ENCODE measurements around the gene PHF23. TPM values are rescaled to one million over a fixed set of nuclear protein-coding genes. Genes with fewer than 3 reads are reported as not detected.
A peak's percentile ranks its signal among the peaks of the same experiment; 100 is the strongest.

PHF23 gene
- polyA plus RNA-seq, 1 donor, result 45.4 TPM

GRCh38 chr17:7280519-7281073, 41.3 kb upstream of the PHF23 start:
- H3K27ac ChIP-seq (ENCODE audit: low read length), result peak overlapping the region; percentile 10
- peaks cover 4% of the 10 kb centered on the region for H3K9me3 ChIP-seq (ENCODE audit: control insufficient read depth, low read depth, low read length)
- peaks cover 34% of the 10 kb centered on the region for H3K4me1 ChIP-seq (ENCODE audit: control insufficient read depth, insufficient read depth, low read length)
- WGBS (ENCODE audit: insufficient coverage, low lambda C conversion rate), result no CpG with 5 or more reads among the region's 29 CpGs
- peaks cover 16% of the 10 kb centered on the region for H3K27me3 ChIP-seq (ENCODE audit: control insufficient read depth, insufficient read depth, low read length)
- H3K36me3 ChIP-seq (ENCODE audit: control insufficient read depth, insufficient read depth, low read length), result no peaks in the 10 kb centered on the region
- H3K4me3 ChIP-seq (ENCODE audit: low read length), result peak overlapping the region; percentile 46
- peak; percentile 68 to 81 for DNase-seq

- peak overlapping the region; percentile 49 for H3K27ac ChIP-seq (ENCODE audit: low read length)
- DNase-seq, result peak; percentile 61 to 85
These were observed 40.2 kb upstream of the PHF23 start for GRCh38 chr17:7279448-7279847.

DNA sequence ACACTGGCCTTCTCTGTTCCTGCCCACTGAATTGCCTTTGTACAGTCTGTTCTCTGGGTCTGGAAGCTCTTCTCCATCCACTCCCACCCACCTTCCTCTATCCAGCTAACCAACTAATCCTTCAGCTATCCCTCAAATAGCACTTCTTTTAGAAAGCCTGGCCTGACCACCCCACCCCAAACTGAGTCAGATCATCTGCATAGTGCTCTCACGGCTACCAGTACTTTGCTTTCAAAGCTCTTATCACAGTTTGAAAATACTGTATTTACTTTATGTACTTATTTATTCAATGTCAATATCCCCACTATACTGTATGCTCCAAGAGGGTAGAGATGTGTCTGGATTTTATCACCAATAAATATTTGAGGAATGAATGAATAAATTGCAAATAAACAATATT, 27.5 kb upstream of the PHF23 start:
- DNase-seq, result no peak
- H3K27ac ChIP-seq (ENCODE audit: low read length), result no peak overlapping the region
- H3K4me1 ChIP-seq (ENCODE audit: control insufficient read depth, insufficient read depth, low read length), result peaks cover 15% of the 10 kb centered on the region
- H3K27me3 ChIP-seq (ENCODE audit: control insufficient read depth, insufficient read depth, low read length), result peaks cover 20% of the 10 kb centered on the region
- WGBS (ENCODE audit: insufficient coverage, low lambda C conversion rate), result 20% methylated on average over 1 of the region's 1 CpG
- H3K9me3 ChIP-seq (ENCODE audit: control insufficient read depth, low read depth, low read length), result no peaks in the 10 kb centered on the region
- H3K4me3 ChIP-seq (ENCODE audit: low read length), result no peak overlapping the region
- H3K36me3 ChIP-seq (ENCODE audit: control insufficient read depth, insufficient read depth, low read length), result no peaks in the 10 kb centered on the region

More at GRCh38 chr17:7279448-7279847, 40.2 kb upstream of the PHF23 start:
- Histone ChIP-seq H3K9me3 (ENCODE audit: control insufficient read depth, low read depth, low read length) (peaks cover 4% of the 10 kb centered on the region), H3K4me3 (ENCODE audit: low read length) (no peak overlapping the region), H3K4me1 (ENCODE audit: control insufficient read depth, insufficient read depth, low read length) (peaks cover 34% of the 10 kb centered on the region), H3K27me3 (ENCODE audit: control insufficient read depth, insufficient read depth, low read length) (peaks cover 16% of the 10 kb centered on the region), H3K36me3 (ENCODE audit: control insufficient read depth, insufficient read depth, low read length) (no peaks in the 10 kb centered on the region)
- WGBS (ENCODE audit: insufficient coverage, low lambda C conversion rate), result 20% methylated on average over 1 of the region's 8 CpGs

GRCh38 chr17:7263801-7264078, 24.5 kb upstream of the PHF23 start:
- Histone ChIP-seq H3K36me3 (ENCODE audit: control insufficient read depth, insufficient read depth, low read length) (peaks cover 13% of the 10 kb centered on the region), H3K4me3 (ENCODE audit: low read length) (peak overlapping the region; percentile 99), H3K9me3 (ENCODE audit: control insufficient read depth, low read depth, low read length) (no peaks in the 10 kb centered on the region), H3K4me1 (ENCODE audit: control insufficient read depth, insufficient read depth, low read length) (peaks cover 24% of the 10 kb centered on the region), H3K27ac (ENCODE audit: low read length) (peak overlapping the region; percentile 97), H3K27me3 (ENCODE audit: control insufficient read depth, insufficient read depth, low read length) (peaks cover 28% of the 10 kb centered on the region)
- 0% methylated on average over 1 of the region's 4 CpGs for WGBS (ENCODE audit: insufficient coverage, low lambda C conversion rate)
- peak; percentile 27 to 74 for DNase-seq

DNA sequence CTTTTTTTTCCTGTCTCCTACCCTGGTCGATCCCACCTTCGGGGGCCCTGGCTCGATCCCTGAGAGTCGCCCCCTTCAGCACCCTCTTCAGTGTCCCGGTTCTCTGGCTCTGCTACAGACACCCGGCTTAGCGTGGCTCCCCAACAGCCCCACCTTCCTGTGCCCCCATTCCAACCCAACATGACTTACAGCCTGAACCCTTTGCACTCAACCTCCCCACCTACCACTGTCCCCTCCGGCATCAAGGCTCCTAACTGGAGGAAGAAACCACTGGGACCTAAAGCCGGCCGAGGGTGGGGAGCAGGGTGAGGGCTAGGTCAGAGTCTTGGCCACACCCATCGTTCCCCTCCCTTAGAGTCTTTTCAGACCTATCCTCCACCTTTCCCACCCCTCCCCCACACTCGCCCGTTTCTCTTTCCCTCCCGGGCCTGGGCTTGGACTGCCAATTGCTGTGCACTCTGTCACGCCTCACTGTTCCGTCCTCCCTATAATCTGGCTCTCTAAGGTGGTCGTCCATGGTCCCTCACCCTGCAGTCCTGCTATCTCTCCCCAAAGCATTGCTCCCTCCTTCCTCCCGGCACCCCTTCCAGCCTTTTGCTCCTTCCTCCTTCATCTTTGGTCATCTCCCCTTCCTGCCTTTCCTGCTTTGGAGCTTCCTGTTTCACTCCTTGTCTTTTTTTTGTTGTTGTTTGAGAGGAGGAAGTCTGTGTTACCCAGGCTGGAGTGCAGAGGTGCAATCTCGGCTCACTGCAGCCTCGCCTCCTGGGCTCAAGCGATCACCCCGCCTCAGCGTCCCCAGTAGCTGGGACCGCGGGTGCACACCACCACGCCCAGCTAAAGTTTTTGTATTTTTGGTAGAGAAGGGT, 23.9 kb upstream of the PHF23 start:
- WGBS (ENCODE audit: insufficient coverage, low lambda C conversion rate), result 0% methylated on average over 2 of the region's 26 CpGs
- Histone ChIP-seq H3K9me3 (ENCODE audit: control insufficient read depth, low read depth, low read length) (no peaks in the 10 kb centered on the region), H3K27ac (ENCODE audit: low read length) (peak overlapping the region; percentile 97), H3K27me3 (ENCODE audit: control insufficient read depth, insufficient read depth, low read length) (peaks cover 28% of the 10 kb centered on the region), H3K4me3 (ENCODE audit: low read length) (peak overlapping the region; percentile 99), H3K36me3 (ENCODE audit: control insufficient read depth, insufficient read depth, low read length) (peaks cover 13% of the 10 kb centered on the region), H3K4me1 (ENCODE audit: control insufficient read depth, insufficient read depth, low read length) (peaks cover 29% of the 10 kb centered on the region)
- DNase-seq, result peak; percentile 84 to 93

DNA sequence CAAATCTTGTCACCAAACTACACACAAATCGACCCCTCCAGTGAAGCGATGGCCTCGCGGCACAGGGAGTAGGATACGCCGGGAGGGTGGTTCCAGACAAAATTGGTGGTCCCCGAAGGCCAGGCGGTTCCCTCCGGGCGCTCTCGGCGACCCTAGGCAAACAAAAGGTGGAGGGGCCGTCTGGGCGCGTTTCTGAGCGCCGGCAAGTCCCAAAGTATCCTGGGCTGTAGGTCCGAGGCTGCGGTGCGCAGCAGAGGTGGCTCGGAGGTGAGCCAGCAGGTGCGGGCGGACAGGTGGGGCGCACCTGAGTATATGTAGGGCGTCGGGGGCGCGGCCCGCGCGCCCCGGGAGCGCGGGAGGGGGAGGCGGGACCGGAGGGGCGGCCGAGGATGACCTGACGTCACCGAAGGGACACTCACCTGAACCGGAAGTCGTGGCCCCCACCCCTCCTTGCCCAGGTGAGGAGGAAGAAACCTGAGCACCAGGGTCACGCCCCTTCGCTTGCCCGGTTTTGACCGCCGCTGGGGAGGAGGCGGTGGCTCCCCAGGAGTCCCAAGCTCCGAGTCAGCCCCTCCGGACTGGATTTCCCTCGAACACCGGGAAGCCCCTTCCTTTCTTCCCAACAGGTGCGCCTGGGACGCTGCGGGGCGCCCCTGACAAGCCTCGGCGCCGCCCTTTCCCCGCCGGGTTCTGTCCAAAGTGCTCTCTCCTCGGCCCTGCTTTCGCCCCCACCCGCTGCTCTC, 23.1 kb upstream of the PHF23 start, which contains the start of gene CLDN7:
Gene CLDN7 (minus strand): TSS at position 287 of the 743 bp plus-strand sequence. CDS start 435 bp downstream, outside the sequence.
- no peaks in the 10 kb centered on the region for H3K9me3 ChIP-seq (ENCODE audit: control insufficient read depth, low read depth, low read length)

GRCh38 chr17:7261379-7262191, 22.3 kb upstream of the PHF23 start:
- DNase-seq, result peak in 1 of 2 donors; percentile 51
- H3K9me3 ChIP-seq (ENCODE audit: control insufficient read depth, low read depth, low read length), result no peaks in the 10 kb centered on the region
- peaks cover 28% of the 10 kb centered on the region for H3K27me3 ChIP-seq (ENCODE audit: control insufficient read depth, insufficient read depth, low read length)
- peaks cover 44% of the 10 kb centered on the region for H3K4me1 ChIP-seq (ENCODE audit: control insufficient read depth, insufficient read depth, low read length)
- H3K36me3 ChIP-seq (ENCODE audit: control insufficient read depth, insufficient read depth, low read length), result peaks cover 25% of the 10 kb centered on the region
- H3K4me3 ChIP-seq (ENCODE audit: low read length), result peak overlapping the region; percentile 99
- no CpG with 5 or more reads among the region's 71 CpGs for WGBS (ENCODE audit: insufficient coverage, low lambda C conversion rate)
- H3K27ac ChIP-seq (ENCODE audit: low read length), result peak overlapping the region; percentile 98

More for the DNA sequence above, 23.1 kb upstream of the PHF23 start, which contains the start of gene CLDN7:
- peaks cover 28% of the 10 kb centered on the region for H3K27me3 ChIP-seq (ENCODE audit: control insufficient read depth, insufficient read depth, low read length)
- WGBS (ENCODE audit: insufficient coverage, low lambda C conversion rate), result no CpG with 5 or more reads among the region's 64 CpGs
- peaks cover 18% of the 10 kb centered on the region for H3K36me3 ChIP-seq (ENCODE audit: control insufficient read depth, insufficient read depth, low read length)
- peaks cover 37% of the 10 kb centered on the region for H3K4me1 ChIP-seq (ENCODE audit: control insufficient read depth, insufficient read depth, low read length)
- peak; percentile 95 to 98 for DNase-seq
- peak within 1 kb of the TSS; percentile 98 for H3K27ac ChIP-seq (ENCODE audit: low read length)
- peak within 1 kb of the TSS; percentile 99 for H3K4me3 ChIP-seq (ENCODE audit: low read length)

GRCh38 chr17:7260651-7261378, 21.6 kb upstream of the PHF23 start:
- Histone ChIP-seq H3K9me3 (ENCODE audit: control insufficient read depth, low read depth, low read length) (no peaks in the 10 kb centered on the region), H3K4me3 (ENCODE audit: low read length) (peak overlapping the region; percentile 99), H3K27me3 (ENCODE audit: control insufficient read depth, insufficient read depth, low read length) (peaks cover 28% of the 10 kb centered on the region), H3K4me1 (ENCODE audit: control insufficient read depth, insufficient read depth, low read length) (peaks cover 44% of the 10 kb centered on the region), H3K36me3 (ENCODE audit: control insufficient read depth, insufficient read depth, low read length) (peaks cover 32% of the 10 kb centered on the region), H3K27ac (ENCODE audit: low read length) (peak overlapping the region; percentile 98)
- WGBS (ENCODE audit: insufficient coverage, low lambda C conversion rate), result no CpG with 5 or more reads among the region's 54 CpGs
- peak; percentile 75 to 84 for DNase-seq

DNA sequence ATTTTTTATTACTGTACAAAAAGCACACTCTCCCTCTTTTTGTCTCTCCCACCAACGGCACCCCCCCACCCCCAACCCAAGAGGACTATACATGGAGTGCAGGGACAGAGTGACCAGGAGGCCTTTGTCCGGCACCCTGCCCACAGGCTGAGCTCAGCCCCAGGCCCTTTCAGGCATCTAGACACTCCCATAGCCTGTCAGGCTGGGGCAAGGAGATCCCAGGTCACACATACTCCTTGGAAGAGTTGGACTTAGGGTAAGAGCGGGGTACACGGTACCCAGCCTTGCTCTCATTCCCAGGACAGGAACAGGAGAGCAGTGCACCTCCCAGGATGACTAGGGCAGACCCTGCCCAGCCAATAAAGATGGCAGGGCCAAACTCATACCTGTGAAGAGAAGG, 20.9 kb upstream of the PHF23 start:
- peak overlapping the region; percentile 98 for H3K27ac ChIP-seq (ENCODE audit: low read length)
- peaks cover 28% of the 10 kb centered on the region for H3K27me3 ChIP-seq (ENCODE audit: control insufficient read depth, insufficient read depth, low read length)
- no CpG with 5 or more reads among the region's 4 CpGs for WGBS (ENCODE audit: insufficient coverage, low lambda C conversion rate)
- no peaks in the 10 kb centered on the region for H3K9me3 ChIP-seq (ENCODE audit: control insufficient read depth, low read depth, low read length)
- H3K4me1 ChIP-seq (ENCODE audit: control insufficient read depth, insufficient read depth, low read length), result peaks cover 44% of the 10 kb centered on the region
- H3K4me3 ChIP-seq (ENCODE audit: low read length), result peak overlapping the region; percentile 99
- peaks cover 36% of the 10 kb centered on the region for H3K36me3 ChIP-seq (ENCODE audit: control insufficient read depth, insufficient read depth, low read length)
- DNase-seq, result peak in 1 of 2 donors; percentile 38
